K562 (cell line): ENCODE data around the gene CSNK2A1. TPM values are rescaled to one million over a fixed set of nuclear protein-coding genes. Genes with fewer than 3 reads are reported as not detected.
A peak's percentile ranks its signal among the peaks of the same experiment; 100 is the strongest.

Experiments used
- ARID1B ChIP-seq: fragments of 450-650 bp; IDR thresholded peaks from 2 replicates; pipeline ENCODE4 v1.6.1; 2016; ENCODE audit warnings: antibody characterized with exemption, mild to moderate bottlenecking, inconsistent platforms
- BCOR ChIP-seq: fragments of 450-650 bp; IDR thresholded peaks from 2 replicates; pipeline ENCODE4 v1.6.1; 2016
- CBFB ChIP-seq: sonication (generic); formaldehyde crosslinking; IDR thresholded peaks from 2 replicates; pipeline ENCODE4 v1.4.0; 2020; ENCODE audit warnings: mild to moderate bottlenecking, missing genetic modification reagents
- CHAMP1 ChIP-seq: fragments of 450-650 bp; IDR thresholded peaks from 2 replicates; pipeline ENCODE4 v1.6.1; 2016; ENCODE audit warnings: mild to moderate bottlenecking
- JUNB ChIP-seq: fragments of 450-650 bp; formaldehyde crosslinking; conservative IDR thresholded peaks from 2 replicates; pipeline ENCODE4 v1.4.0; 2020; ENCODE audit warnings: mild to moderate bottlenecking
- NBN ChIP-seq: fragments of 450-650 bp; IDR thresholded peaks from 2 replicates; pipeline ENCODE4 v1.6.1; 2016; ENCODE audit warnings: low read depth, mild to moderate bottlenecking
- RBM14 ChIP-seq: fragments of 200-400 bp; formaldehyde crosslinking; IDR thresholded peaks from 2 replicates; pipeline ENCODE4 v1.6.1; 2018; ENCODE audit warnings: low read depth, mild to moderate bottlenecking, low read length, moderate library complexity, borderline replicate concordance; ENCODE audit not compliant: insufficient read depth
- RBM25 ChIP-seq: fragments of 200-400 bp; formaldehyde crosslinking; IDR thresholded peaks from 2 replicates; pipeline ENCODE4 v1.6.1; 2018; ENCODE audit warnings: low read length, low read depth, moderate library complexity; ENCODE audit not compliant: severe bottlenecking
- SMARCA4 ChIP-seq: fragments of 450-650 bp; IDR thresholded peaks from 2 replicates; pipeline ENCODE4 v1.6.1; 2016
- TGIF2 ChIP-seq: sonication (generic); formaldehyde crosslinking; IDR thresholded peaks from 2 replicates; pipeline ENCODE4 v1.8.1; 2022; ENCODE audit warnings: mild to moderate bottlenecking, missing genetic modification reagents, moderate library complexity
- ZBTB26 ChIP-seq: fragments of 450-650 bp; formaldehyde crosslinking; IDR thresholded peaks from 2 replicates; pipeline ENCODE4 v1.4.0; 2022; ENCODE audit warnings: missing genetic modification characterization
- polyA plus RNA-seq, 8 experiments: library from polyadenylated mRNA; depleted of rRNA in 4 of 8; stranded (reverse) in 5 of 8; unstranded in 3 of 8; fragments of >200 nt; fragmentation: Nextera tagmentation in 2 of 8; fragmentation: Illumina TruSeq in 1 of 8; extraction: Ambion mirVana in 2 of 8; extraction: Trizol in 1 of 8; gene quantifications; 2 replicates each; pipeline versions ENCODE4 v1.2.1 to v1.2.3, GENCODE V29; 2011 to 2014; ENCODE audit warnings: inconsistent platforms in 1 of 8, missing spikeins in 1 of 8
- total RNA-seq, 7 experiments: library from RNA; depleted of rRNA in 6 of 7; stranded (reverse); fragments of >200 nt in 6 of 7; fragmentation: Illumina TruSeq in 2 of 7; extraction: Trizol in 2 of 7; gene quantifications; 2 replicates each; pipeline versions ENCODE4 v1.2.1 to v1.2.3, GENCODE V29; 2011 to 2021; ENCODE audit warnings: low replicate concordance in 1 of 7
- TF ChIP-seq, protein P1 (sequence below): sonication (generic); formaldehyde crosslinking; IDR thresholded peaks from 2 replicates; pipeline ENCODE4 v1.4.0; 2020; ENCODE audit warnings: mild to moderate bottlenecking, missing genetic modification reagents
- TF ChIP-seq, protein P2 (sequence below): fragments of 450-650 bp; IDR thresholded peaks from 2 replicates; pipeline ENCODE4 v1.7.1; 2018; ENCODE audit warnings: mild to moderate bottlenecking, low read depth; ENCODE audit not compliant: partially characterized antibody
- TF ChIP-seq, protein P3 (sequence below): fragments of 250-450 bp; sonication (Bioruptor Pico); IDR thresholded peaks from 2 replicates; pipeline ENCODE4 v1.5.0; 2020; ENCODE audit warnings: mild to moderate bottlenecking, borderline replicate concordance

The CSNK2A1 gene
- total and polyA plus RNA-seq, 9 of the 15 experiments (the other 6 are each of a cell fraction or from before 2014, with no cell fraction given) = 71.0 to 251 (median 103) TPM

DNA sequence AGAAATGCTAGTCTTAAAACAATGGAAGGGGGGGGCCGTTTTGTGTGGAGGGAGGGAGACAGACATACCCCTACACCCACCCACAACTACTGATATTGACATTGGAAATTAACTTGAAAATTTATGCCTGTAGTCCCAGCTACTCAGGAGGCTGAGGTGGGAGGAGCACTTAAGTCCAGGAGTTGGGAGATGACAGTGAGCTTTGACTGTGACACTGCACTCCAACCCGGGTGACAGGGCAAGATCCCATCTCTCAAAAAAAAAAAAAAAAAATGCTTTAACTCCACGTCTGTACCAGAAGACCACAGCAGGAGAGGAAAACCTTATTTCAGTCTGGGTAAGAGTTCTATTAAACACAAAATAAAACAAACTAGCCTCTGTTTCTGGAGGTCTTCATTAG, 83.4 kb downstream of the CSNK2A1 start (continued):
- TF ChIP-seq, protein P1, sequence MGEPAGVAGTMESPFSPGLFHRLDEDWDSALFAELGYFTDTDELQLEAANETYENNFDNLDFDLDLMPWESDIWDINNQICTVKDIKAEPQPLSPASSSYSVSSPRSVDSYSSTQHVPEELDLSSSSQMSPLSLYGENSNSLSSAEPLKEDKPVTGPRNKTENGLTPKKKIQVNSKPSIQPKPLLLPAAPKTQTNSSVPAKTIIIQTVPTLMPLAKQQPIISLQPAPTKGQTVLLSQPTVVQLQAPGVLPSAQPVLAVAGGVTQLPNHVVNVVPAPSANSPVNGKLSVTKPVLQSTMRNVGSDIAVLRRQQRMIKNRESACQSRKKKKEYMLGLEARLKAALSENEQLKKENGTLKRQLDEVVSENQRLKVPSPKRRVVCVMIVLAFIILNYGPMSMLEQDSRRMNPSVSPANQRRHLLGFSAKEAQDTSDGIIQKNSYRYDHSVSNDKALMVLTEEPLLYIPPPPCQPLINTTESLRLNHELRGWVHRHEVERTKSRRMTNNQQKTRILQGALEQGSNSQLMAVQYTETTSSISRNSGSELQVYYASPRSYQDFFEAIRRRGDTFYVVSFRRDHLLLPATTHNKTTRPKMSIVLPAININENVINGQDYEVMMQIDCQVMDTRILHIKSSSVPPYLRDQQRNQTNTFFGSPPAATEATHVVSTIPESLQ (CRISPR knock-in tag) = no peak
- 0 out of 2 replicates have a peak, but pooled peaks have one; percentile 34 for TF ChIP-seq NBN
- no peak; the same call in 1 of the 2 replicates for TF ChIP-seq BCOR
- TF ChIP-seq ZBTB26 (CRISPR knock-in tag) = no peak
- TF ChIP-seq JUNB = no peak
- TF ChIP-seq RBM25 = no peak
- no peak for TF ChIP-seq RBM14
- peak; percentile 73 for TF ChIP-seq SMARCA4
- TF ChIP-seq ARID1B = peak; percentile 55; the same call in 1 of the 2 replicates
- TF ChIP-seq, protein P2, sequence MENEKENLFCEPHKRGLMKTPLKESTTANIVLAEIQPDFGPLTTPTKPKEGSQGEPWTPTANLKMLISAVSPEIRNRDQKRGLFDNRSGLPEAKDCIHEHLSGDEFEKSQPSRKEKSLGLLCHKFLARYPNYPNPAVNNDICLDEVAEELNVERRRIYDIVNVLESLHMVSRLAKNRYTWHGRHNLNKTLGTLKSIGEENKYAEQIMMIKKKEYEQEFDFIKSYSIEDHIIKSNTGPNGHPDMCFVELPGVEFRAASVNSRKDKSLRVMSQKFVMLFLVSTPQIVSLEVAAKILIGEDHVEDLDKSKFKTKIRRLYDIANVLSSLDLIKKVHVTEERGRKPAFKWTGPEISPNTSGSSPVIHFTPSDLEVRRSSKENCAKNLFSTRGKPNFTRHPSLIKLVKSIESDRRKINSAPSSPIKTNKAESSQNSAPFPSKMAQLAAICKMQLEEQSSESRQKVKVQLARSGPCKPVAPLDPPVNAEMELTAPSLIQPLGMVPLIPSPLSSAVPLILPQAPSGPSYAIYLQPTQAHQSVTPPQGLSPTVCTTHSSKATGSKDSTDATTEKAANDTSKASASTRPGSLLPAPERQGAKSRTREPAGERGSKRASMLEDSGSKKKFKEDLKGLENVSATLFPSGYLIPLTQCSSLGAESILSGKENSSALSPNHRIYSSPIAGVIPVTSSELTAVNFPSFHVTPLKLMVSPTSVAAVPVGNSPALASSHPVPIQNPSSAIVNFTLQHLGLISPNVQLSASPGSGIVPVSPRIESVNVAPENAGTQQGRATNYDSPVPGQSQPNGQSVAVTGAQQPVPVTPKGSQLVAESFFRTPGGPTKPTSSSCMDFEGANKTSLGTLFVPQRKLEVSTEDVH = no peak
- no peak for TF ChIP-seq TGIF2 (CRISPR knock-in tag)
- TF ChIP-seq, protein P3, sequence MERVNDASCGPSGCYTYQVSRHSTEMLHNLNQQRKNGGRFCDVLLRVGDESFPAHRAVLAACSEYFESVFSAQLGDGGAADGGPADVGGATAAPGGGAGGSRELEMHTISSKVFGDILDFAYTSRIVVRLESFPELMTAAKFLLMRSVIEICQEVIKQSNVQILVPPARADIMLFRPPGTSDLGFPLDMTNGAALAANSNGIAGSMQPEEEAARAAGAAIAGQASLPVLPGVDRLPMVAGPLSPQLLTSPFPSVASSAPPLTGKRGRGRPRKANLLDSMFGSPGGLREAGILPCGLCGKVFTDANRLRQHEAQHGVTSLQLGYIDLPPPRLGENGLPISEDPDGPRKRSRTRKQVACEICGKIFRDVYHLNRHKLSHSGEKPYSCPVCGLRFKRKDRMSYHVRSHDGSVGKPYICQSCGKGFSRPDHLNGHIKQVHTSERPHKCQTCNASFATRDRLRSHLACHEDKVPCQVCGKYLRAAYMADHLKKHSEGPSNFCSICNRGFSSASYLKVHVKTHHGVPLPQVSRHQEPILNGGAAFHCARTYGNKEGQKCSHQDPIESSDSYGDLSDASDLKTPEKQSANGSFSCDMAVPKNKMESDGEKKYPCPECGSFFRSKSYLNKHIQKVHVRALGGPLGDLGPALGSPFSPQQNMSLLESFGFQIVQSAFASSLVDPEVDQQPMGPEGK (CRISPR knock-in tag) = no peak
- no peak for TF ChIP-seq CBFB (CRISPR knock-in tag)
- TF ChIP-seq CHAMP1 = no peak
